Heart right ventricle (tissue), 16 donors: Measurements from ENCODE around the gene LGI4. TPM values are rescaled to one million over a fixed set of nuclear protein-coding genes. Genes with fewer than 3 reads are reported as not detected.

Source experiments
- ATAC-seq, 8 donors: fragments of 200-7000 bp; cut with Tn5 transposase; one replicate each; pipeline ENCODE4 v1.9.1; 2020; ENCODE audit warnings: mild to moderate bottlenecking in 8 of 8, moderate library complexity in 8 of 8, moderate number of reproducible peaks in 1 of 8
- DNase-seq, 2 donors: peaks; one replicate each; pipeline ENCODE4 v3.0.0-alpha.2; 2020
- H3K27ac ChIP-seq, 10 donors: fragments of 200-600 bp; sonication (generic) in 2 of 10; one replicate each; pipeline versions ENCODE4 v1.5.0 to v1.8.0; 2020 to 2022; ENCODE audit warnings: mild to moderate bottlenecking in 3 of 10
- H3K27me3 ChIP-seq, 7 donors: fragments of 200-600 bp; one replicate each; pipeline ENCODE4 v1.8.0; 2021 to 2022; ENCODE audit warnings: mild to moderate bottlenecking in 2 of 7
- H3K36me3 ChIP-seq, 9 donors: fragments of 200-600 bp; sonication (generic) in 1 of 9; one replicate each; pipeline versions ENCODE4 v1.5.0 to v1.8.0; 2020 to 2022; ENCODE audit warnings: mild to moderate bottlenecking in 2 of 9
- H3K4me1 ChIP-seq, 9 donors: fragments of 200-600 bp; sonication (generic) in 1 of 9; one replicate each; pipeline versions ENCODE4 v1.5.0 to v1.8.0; 2020 to 2022; ENCODE audit warnings: mild to moderate bottlenecking in 4 of 9
- H3K4me3 ChIP-seq, 10 donors: fragments of 200-600 bp; sonication (generic) in 2 of 10; one replicate each; pipeline versions ENCODE4 v1.5.0 to v1.8.0; 2020 to 2022; ENCODE audit warnings: mild to moderate bottlenecking in 7 of 10, moderate library complexity in 2 of 10
- H3K9me3 ChIP-seq, 11 donors: fragments of 200-600 bp in 10 of 11; sonication (generic) in 2 of 11; one replicate each; pipeline versions ENCODE4 v1.5.0 to v1.8.0; 2013 to 2022; ENCODE audit warnings: mild to moderate bottlenecking in 2 of 11, control low read depth in 1 of 11, moderate library complexity in 1 of 11
- WGBS, 2 donors: extraction: QIAGEN DNeasy Blood & Tissue Kit; methylation state at CpG; one replicate each; pipeline ENCODE4 v1.1.7; 2013; ENCODE audit warnings: inconsistent platforms in 1 of 2; 5-methylcytosine and 5-hydroxymethylcytosine counted together
- intact Hi-C, 10 donors: fragments of 100-400 bp; cut with DNase I; formaldehyde crosslinking; loops; one replicate each; pipeline versions ENCODE4 v1.11.1 to v1.14.2; 2022
- polyA plus RNA-seq, 2 donors: library from polyadenylated mRNA; stranded (reverse); fragments of 200-250 nt; gene quantifications; one replicate each; pipeline ENCODE4 v1.2.3, GENCODE V29; 2013
- total RNA-seq, 10 donors: library from RNA; stranded (reverse); fragmentation: NEBNext Ultra II Directional in 3 of 10; extraction: Animal tissue kit (Norgen Biotek cat#: 25700) in 3 of 10; gene quantifications; one replicate each; pipeline versions ENCODE4 v1.2.1 to v1.2.4, GENCODE V29; 2021 to 2023
- TF ChIP-seq, protein P1 (sequence below), 9 donors: fragments of 200-600 bp; sonication (generic) in 2 of 9; IDR thresholded peaks; one replicate each; pipeline versions ENCODE4 v1.5.0 to v1.8.0; 2021 to 2022; ENCODE audit warnings: antibody characterized with exemption in 9 of 9, mild to moderate bottlenecking in 5 of 9, moderate library complexity in 1 of 9
- donor health status: Arrhythmogenic right ventricular cardiomyopathy.
- donor health status: ischemic (EF 13 %, LVEDD 7.1; RV severe dilation, severe dysfunction).
- donor health status: healthy with polysubstance abuse.
- donor health status: DM: no; HTN: yes; CAD: no.
- donor health status: DM: no; HTN: no; CAD: no.
- donor health status: ischemic (EF 25% LVEDD 6.9; RV normal size, moderate dysfunction).
- donor health status: ischemic (EF 25% LVEDD 5.7; RV mildly dilated, moderate dysfunction).
- donor health status: healthy.
- donor health status: DM: yes; HTN: yes; CAD: no.
- donor health status: Ischemic cardiomyopathy.
- donor health status: ischemic (EF 35%, LVEDD 5.7; RV mildly dilated, moderate dysfunction).
- donor health status: nonischemic (EF 11% LVEDD 7.7; RV severe dilation, severe dysfunction).
- donor health status: DM: yes; HTN: yes; CAD: no.
- donor health status: PGD.
- donor health status: ischemic (EF 29% LVEDD 5.4; RV normal size, mild dysfunction).
- donor health status: nonischemic (EF 23%, LVEDD 6.1; RV moderate dilation, normal function).

LGI4 gene
- total and polyA plus RNA-seq, 12 donors = 4.3 to 30.0 (median 8.3) TPM

DNA sequence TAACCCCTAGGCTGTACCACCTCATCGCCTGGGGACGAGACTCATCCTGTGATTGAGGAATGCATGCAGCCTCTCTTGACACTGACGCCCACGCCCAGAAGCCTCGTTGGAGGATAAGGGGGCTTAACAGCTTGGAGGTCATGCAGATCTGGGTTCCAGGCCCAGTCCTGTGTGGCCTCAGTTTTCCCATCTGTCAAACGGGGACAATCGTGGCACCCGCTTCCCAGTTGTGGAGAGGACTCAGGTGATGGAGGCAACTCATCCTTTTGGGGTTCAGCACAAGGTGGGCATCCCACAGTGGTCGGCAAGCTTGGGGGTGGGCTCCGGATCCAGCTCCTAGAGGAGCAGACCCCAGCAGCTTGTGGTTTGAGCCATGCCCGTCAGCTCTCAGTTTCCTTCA is 1.4 kb upstream of the LGI4 start:
- DNase-seq (no peak), ATAC-seq (no peak)
- peaks cover 6 to 54% (median 31%) of the 10 kb centered on the region in 9 donors for H3K4me1 ChIP-seq
- intact Hi-C loops = loop anchor here in 6 of 10 donors (2.0 to 10.0 kb wide), 5 partner anchors 69 to 164 kb away; partner anchors contain the start of gene USF2 (in 2 of the 6)
- H3K9me3 ChIP-seq = no peaks in the 10 kb centered on the region
- no peak overlapping the region for H3K27ac ChIP-seq
- H3K4me3 ChIP-seq = no peak overlapping the region
- H3K27me3 ChIP-seq = peaks cover 0 to 7% (median 0%) of the 10 kb centered on the region in 7 donors
- WGBS, 2 donors = 72 to 78% methylated on average over 11 of the region's 11 CpGs
- TF ChIP-seq, protein P1, sequence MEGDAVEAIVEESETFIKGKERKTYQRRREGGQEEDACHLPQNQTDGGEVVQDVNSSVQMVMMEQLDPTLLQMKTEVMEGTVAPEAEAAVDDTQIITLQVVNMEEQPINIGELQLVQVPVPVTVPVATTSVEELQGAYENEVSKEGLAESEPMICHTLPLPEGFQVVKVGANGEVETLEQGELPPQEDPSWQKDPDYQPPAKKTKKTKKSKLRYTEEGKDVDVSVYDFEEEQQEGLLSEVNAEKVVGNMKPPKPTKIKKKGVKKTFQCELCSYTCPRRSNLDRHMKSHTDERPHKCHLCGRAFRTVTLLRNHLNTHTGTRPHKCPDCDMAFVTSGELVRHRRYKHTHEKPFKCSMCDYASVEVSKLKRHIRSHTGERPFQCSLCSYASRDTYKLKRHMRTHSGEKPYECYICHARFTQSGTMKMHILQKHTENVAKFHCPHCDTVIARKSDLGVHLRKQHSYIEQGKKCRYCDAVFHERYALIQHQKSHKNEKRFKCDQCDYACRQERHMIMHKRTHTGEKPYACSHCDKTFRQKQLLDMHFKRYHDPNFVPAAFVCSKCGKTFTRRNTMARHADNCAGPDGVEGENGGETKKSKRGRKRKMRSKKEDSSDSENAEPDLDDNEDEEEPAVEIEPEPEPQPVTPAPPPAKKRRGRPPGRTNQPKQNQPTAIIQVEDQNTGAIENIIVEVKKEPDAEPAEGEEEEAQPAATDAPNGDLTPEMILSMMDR (IDR thresholded peaks at IDR 0.05) = no peak
- H3K36me3 ChIP-seq = no peaks in the 10 kb centered on the region

DNA sequence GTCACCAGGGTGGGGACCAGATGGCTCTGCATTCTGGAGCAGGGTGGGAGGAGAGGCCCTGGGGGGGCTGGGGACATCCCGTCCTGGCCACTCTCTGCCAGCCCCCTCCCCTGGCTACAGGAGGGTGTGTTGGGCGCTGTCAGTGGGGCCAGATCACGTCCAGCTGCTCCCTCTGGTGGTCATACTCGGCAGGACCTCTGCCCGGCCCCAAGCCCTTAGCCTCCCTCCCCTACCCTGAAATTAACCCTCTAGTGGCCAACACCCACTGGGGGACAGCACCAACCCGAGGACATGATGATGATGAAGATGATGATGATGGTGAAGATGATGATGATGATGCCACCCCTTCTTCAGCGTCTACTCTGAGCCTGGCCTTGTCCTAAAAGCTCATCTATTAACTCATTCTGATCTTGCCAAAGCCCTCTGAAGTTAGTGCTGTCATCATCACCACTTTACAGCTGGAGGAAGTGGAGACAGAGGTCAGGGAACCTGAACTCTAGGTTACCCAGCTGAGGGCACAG is 590 bp upstream of the LGI4 start:
- H3K27ac ChIP-seq = peak overlapping the region; percentile 17 to 80 (median 68)

DNA sequence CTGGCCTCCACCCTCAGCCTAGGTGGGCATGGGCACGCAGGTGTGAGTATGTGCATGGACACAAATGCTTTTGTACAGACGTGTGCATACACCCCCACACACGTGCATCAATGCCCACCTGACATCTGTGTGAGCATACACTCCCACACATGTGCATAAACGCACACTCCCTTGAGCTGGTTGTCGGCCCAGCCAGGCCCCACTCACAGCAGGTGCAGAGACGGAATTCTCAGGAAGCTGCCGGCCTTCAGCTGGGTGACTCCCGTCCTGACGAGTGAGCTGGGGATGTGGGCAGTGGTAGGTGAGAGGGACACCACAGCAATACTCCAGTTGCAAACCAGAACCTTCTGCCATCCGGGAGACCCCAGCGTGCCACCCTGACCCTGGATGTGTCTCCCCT is 1.0 kb downstream of the LGI4 start:
- Histone ChIP-seq H3K4me3 (peak overlapping the region in 7 of 10 donors; percentile 1 to 48 (median 42)), H3K4me1 (peaks cover 6 to 38% (median 20%) of the 10 kb centered on the region in 9 donors), H3K27me3 (no peaks in the 10 kb centered on the region), H3K9me3 (no peaks in the 10 kb centered on the region), H3K36me3 (no peaks in the 10 kb centered on the region), H3K27ac (peak overlapping the region in 3 of 10 donors; percentile 51 to 79 (median 65))
- ATAC-seq (no peak), DNase-seq (no peak)
- intact Hi-C loops = loop anchor here in 5 of 10 donors (2.0 to 10.0 kb wide), 4 partner anchors 19 to 69 kb away; partner anchors contain the start of gene FXYD3 (in 2 of the 5)
- TF ChIP-seq, protein P1 (IDR thresholded peaks at IDR 0.05) = no peak
- WGBS, 2 donors = 72 to 75% methylated on average over 11 of the region's 11 CpGs

More for the DNA sequence above, 590 bp upstream of the LGI4 start:
- ATAC-seq (peak; percentile 48 to 65 (median 55)), DNase-seq (peak; percentile 80 to 85)
- peak overlapping the region in 9 of 10 donors; percentile 12 to 48 (median 33) for H3K4me3 ChIP-seq
- no peaks in the 10 kb centered on the region for H3K36me3 ChIP-seq
- WGBS, 2 donors = 0% methylated on average over 7 of the region's 7 CpGs
- H3K27me3 ChIP-seq = peaks cover 0 to 7% (median 0%) of the 10 kb centered on the region in 7 donors
- H3K4me1 ChIP-seq = peaks cover 6 to 48% (median 29%) of the 10 kb centered on the region in 9 donors
- TF ChIP-seq, protein P1 (IDR thresholded peaks at IDR 0.05) = peak; percentile 77 to 99 (median 94)
- intact Hi-C loops = loop anchor here in 7 of 10 donors (1.0 to 10.0 kb wide), 7 partner anchors 21 to 163 kb away; partner anchors contain the start of genes FXYD3 (in 2 of the 7) and USF2 (in 2 of the 7)
- H3K9me3 ChIP-seq = no peaks in the 10 kb centered on the region

DNA sequence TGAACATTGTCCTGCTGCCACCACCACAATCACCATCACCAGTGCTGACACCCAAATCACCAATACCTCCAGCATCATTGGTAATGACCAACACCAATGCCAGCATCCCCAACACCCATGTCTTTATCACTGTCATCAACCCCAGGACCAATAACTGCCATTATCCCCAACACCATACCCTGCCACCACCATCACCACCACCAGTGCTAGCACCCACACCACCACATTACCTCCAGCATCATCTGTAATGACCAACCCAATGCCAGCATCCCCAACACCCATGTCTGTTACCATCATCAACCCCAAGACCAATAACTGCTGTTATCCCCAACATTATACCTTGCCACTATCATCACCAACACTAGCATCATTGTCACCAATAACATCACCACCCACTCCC is 2.6 kb downstream of the LGI4 start:
- Histone ChIP-seq H3K4me1 (peaks cover 0 to 22% (median 10%) of the 10 kb centered on the region in 9 donors), H3K27me3 (no peaks in the 10 kb centered on the region), H3K36me3 (no peaks in the 10 kb centered on the region), H3K9me3 (no peaks in the 10 kb centered on the region), H3K4me3 (no peak overlapping the region), H3K27ac (no peak overlapping the region)
- TF ChIP-seq, protein P1 (IDR thresholded peaks at IDR 0.05) = no peak
- DNase-seq (no peak), ATAC-seq (no peak)
- intact Hi-C loops = loop anchor here in 2 of 10 donors (5.0 to 10.0 kb wide), 2 partner anchors 65 to 67 kb away; no protein-coding TSS in a partner anchor
